Measurements from ENCODE around the gene ZNF408. TPM values are rescaled to one million over a fixed set of nuclear protein-coding genes. Genes with fewer than 3 reads are reported as not detected.
"Not testable (repeated sequence)": the region's sequence is repeated elsewhere in the genome, so short reads cannot be mapped to it uniquely, and the experiment has no call there.

Gene ZNF408
- total RNA-seq, 1 experiment from 2014 or later: 15.2 TPM

- CTCF ChIA-PET; ATAC-seq; H3K4me1 Mint-ChIP-seq; DNase-seq (ENCODE audit: low spot score); H3K9me3 Mint-ChIP-seq; H3K27ac Mint-ChIP-seq; H3K36me3 Mint-ChIP-seq; H3K4me3 Mint-ChIP-seq; H3K27me3 Mint-ChIP-seq (ENCODE audit: low read depth): not testable (repeated sequence)
- POLR2A ChIA-PET: interaction anchor here (0.7 kb wide), 1 partner anchor 10 kb away, joined by 3 read pairs; no protein-coding TSS in a partner anchor
Observed at GRCh38 chr11:46717825-46718154, 17.0 kb downstream of the ZNF408 start.

- H3K9me3 Mint-ChIP-seq: no peaks in the 10 kb centered on the region
- ChIA-PET POLR2A (interaction anchor here (0.7 to 0.9 kb wide), 2 partner anchors 9 to 17 kb away, joined by 3 read pairs; partner anchors contain the start of gene ZNF408), CTCF (no interaction called here)
- H3K27me3 Mint-ChIP-seq (ENCODE audit: low read depth): no peaks in the 10 kb centered on the region
- no peaks in the 10 kb centered on the region for H3K36me3 Mint-ChIP-seq
- DNase-seq (ENCODE audit: low spot score) (no peak), ATAC-seq (peak; percentile 82)
- no peak overlapping the region; the same call in 1 of the 2 replicates for H3K27ac Mint-ChIP-seq
- no peak overlapping the region for H3K4me3 Mint-ChIP-seq
- TF ChIP-seq ZNF121 (CRISPR knock-in tag; IDR thresholded peaks at IDR 0.05): no peak
- peak; percentile 71 for TF ChIP-seq GABPB1 (CRISPR knock-in tag; IDR thresholded peaks at IDR 0.05)
- H3K4me1 Mint-ChIP-seq: peaks cover 2% of the 10 kb centered on the region; the same call in 1 of the 2 replicates
Observed at GRCh38 chr11:46718155-46719019, 17.6 kb downstream of the ZNF408 start.

- TF ChIP-seq SMAD3 (CRISPR knock-in tag; IDR thresholded peaks at IDR 0.05; ENCODE audit: borderline replicate concordance): no peak
- peak; percentile 90 for TF ChIP-seq GABPB1 (CRISPR knock-in tag; IDR thresholded peaks at IDR 0.05)
- Mint-ChIP-seq H3K27me3 (ENCODE audit: low read depth) (no peaks in the 10 kb centered on the region), H3K4me1 (peaks cover 6% of the 10 kb centered on the region), H3K36me3 (no peaks in the 10 kb centered on the region), H3K9me3 (no peaks in the 10 kb centered on the region), H3K27ac (no peak within 1 kb of the TSS; the same call in 1 of the 2 replicates), H3K4me3 (no peak within 1 kb of the TSS)
- DNase-seq (ENCODE audit: low spot score) (no peak), ATAC-seq (no peak)
- ChIA-PET POLR2A (interaction anchor here (0.9 kb wide), 1 partner anchor 18 kb away, joined by 3 read pairs; the partner anchor contains the start of gene ZNF408), CTCF (no interaction called here)
Observed at GRCh38 chr11:46719048-46719542, 18.3 kb downstream of the ZNF408 start, which contains the start of gene F2. Gene F2, plus strand, starts transcription at chr11:46719213. Its CDS starts 23 bp downstream, at chr11:46719236.

- H3K27ac Mint-ChIP-seq: no peak overlapping the region
- H3K4me1 Mint-ChIP-seq: peaks cover 10% of the 10 kb centered on the region
- H3K9me3 Mint-ChIP-seq: no peaks in the 10 kb centered on the region
- no peak overlapping the region for H3K4me3 Mint-ChIP-seq
- no peaks in the 10 kb centered on the region for H3K36me3 Mint-ChIP-seq
- DNase-seq (ENCODE audit: low spot score) (no peak), ATAC-seq (no peak)
- POLR2A ChIA-PET: interaction anchor here (0.9 kb wide), 1 partner anchor 19 kb away, joined by 3 read pairs; the partner anchor contains the start of gene ZNF408
- CTCF ChIA-PET: interaction anchor here (1.3 kb wide), 1 partner anchor 433 kb away, joined by 4 read pairs; no protein-coding TSS in a partner anchor
- H3K27me3 Mint-ChIP-seq (ENCODE audit: low read depth): no peaks in the 10 kb centered on the region
- TF ChIP-seq HMGXB4 (CRISPR knock-in tag; IDR thresholded peaks at IDR 0.05) (no peak), FOXP1 (CRISPR knock-in tag; IDR thresholded peaks at IDR 0.05; ENCODE audit: borderline replicate concordance) (no peak), ZNF425 (CRISPR knock-in tag; conservative IDR thresholded peaks at IDR 0.05) (no peak), NFE2L1 (CRISPR knock-in tag; IDR thresholded peaks at IDR 0.05) (no peak), PRDM15 (CRISPR knock-in tag; IDR thresholded peaks at IDR 0.05) (no peak), CTCF (IDR thresholded peaks at IDR 0.05) (no peak), STAT6 (CRISPR knock-in tag; conservative IDR thresholded peaks at IDR 0.05; ENCODE audit: low read depth) (no peak), IRF1 (CRISPR knock-in tag; IDR thresholded peaks at IDR 0.05) (no peak)
Observed at GRCh38 chr11:46719543-46720218, 18.9 kb downstream of the ZNF408 start.
